ENCODE results near the gene CUX1. TPM values are rescaled to one million over a fixed set of nuclear protein-coding genes. Genes with fewer than 3 reads are reported as not detected.

The CUX1 gene
- polyA plus RNA-seq, 1 experiment, result 29.7 TPM

DNA sequence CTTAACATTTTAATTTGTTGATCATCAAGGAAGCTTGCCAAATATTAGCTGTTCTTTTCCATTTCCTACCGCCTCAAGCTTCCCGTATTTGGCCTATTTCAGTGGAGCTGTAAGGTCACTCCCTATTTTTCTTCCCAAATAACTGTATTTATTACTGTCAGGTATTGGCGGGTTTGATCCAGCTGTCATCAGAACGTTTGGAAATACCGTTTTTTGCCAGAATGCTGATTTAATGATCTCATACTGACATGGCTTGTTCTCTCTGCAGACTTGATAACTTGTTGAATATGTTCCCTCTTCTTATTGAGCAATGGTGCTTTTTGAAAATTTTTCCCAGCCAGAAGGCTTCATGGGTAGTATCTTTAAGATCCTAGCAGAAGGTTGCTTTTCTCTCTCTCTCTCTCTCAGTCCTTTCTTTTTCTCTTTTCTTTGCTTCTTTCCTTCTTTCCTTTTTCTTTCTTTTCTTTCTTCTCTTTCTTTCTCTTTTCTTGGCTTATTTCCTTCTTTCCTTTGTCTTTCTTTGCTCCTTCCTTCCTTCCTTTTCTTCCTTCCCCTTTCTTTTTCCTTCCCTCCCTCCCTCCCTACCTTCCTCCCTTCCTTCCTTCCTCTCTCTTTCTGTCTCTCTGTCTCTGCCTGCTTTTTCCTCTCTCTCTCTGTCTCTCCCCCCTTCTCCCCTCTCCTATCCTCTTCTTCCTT is 42.1 kb downstream of the CUX1 start:
- DNase-seq (ENCODE audit: low read depth, low spot score), result no peak
- no peak for TF ChIP-seq CTCF (IDR thresholded peaks at IDR 0.05; ENCODE audit: low read depth, low read length)
- H3K9me3 ChIP-seq (ENCODE audit: control insufficient read depth, insufficient read depth, low read length), result no peaks in the 10 kb centered on the region; the same call in 1 of the 2 replicates
- H3K27ac ChIP-seq (ENCODE audit: low read depth, low read length), result no peak overlapping the region
- ChIA-PET CTCF (no interaction called here), POLR2A (no interaction called here)
- no peaks in the 10 kb centered on the region for H3K27me3 ChIP-seq (ENCODE audit: control insufficient read depth, insufficient read depth, low read length)
- H3K4me3 ChIP-seq (ENCODE audit: low read depth, low read length), result no peak overlapping the region

DNA sequence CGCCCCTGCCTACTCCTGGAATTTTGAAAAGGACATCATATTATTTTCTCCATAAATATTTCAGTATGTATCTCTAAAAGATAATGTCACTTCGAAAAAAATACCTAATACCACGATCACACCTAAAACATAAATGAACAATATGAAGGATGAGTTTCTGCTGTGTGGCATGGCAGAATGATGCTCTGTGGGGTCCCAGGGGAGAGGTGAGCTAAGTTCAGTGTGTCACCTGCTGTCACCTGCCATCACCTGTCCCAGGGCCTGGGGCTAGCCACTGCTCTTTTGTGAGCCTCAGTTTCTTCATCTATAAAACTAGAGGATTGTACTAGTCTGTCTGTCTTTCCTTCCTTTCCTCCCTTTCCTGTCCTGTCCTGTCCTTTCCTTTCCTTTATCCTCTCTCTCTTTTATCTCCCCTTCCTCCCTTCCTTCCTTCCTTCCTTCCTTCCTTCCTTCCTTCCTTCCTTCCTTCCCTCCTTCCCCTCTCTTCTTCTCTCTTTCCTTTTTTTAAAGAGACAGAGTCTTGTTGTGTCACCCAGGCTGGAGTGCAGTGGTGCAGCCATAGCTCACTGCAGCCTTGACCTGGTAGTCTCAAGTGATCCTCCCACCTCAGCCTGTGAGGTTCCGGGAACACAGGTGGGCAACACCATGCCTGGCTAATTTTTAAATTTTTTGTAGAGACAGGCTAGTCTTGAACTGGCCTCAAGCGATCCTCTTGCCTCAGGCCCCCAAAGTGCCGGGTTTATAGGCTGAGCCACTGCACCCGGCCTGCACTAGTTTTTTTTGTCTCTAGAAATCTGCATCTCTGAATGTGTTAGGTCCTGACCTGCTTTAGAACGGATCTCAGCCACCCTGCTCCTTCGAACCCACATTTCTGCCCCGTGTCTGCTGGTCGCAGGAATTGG is 43.1 kb downstream of the CUX1 start:
- Histone ChIP-seq H3K27ac (ENCODE audit: low read depth, low read length) (no peak overlapping the region), H3K27me3 (ENCODE audit: control insufficient read depth, insufficient read depth, low read length) (no peaks in the 10 kb centered on the region), H3K4me3 (ENCODE audit: low read depth, low read length) (no peak overlapping the region), H3K9me3 (ENCODE audit: control insufficient read depth, insufficient read depth, low read length) (no peaks in the 10 kb centered on the region)
- ChIA-PET CTCF (no interaction called here), POLR2A (no interaction called here)
- TF ChIP-seq CTCF (IDR thresholded peaks at IDR 0.05; ENCODE audit: low read depth, low read length), result no peak
- DNase-seq (ENCODE audit: low read depth, low spot score), result no peak

DNA sequence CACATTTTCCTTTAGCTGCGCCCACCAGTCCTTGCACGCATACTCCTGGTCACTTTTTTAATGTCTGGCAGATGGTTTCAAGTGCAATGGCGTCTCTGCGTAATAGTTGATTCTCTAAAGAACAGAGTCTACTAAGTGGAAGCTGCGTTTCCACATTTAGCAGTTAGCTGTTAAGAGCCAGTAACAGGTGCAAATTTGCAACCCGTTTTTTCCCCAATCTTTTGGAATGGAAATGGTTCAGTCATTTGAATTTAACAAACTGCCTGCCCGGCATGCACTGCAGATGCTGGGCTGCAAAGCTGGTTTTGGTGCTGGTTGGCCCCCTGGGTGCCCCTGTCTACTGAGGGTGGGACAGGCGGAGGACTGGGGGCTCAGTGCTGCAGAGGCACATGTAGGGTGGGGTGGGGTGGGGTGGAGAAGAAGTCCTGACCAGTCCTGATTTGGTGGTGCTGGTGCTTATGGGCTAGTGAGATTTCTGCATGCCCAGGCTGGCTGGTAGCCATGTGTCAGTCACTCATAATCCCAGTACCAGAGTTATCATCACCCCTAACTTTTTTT is 43.9 kb downstream of the CUX1 start:
- Histone ChIP-seq H3K27me3 (ENCODE audit: control insufficient read depth, insufficient read depth, low read length) (no peaks in the 10 kb centered on the region), H3K9me3 (ENCODE audit: control insufficient read depth, insufficient read depth, low read length) (no peaks in the 10 kb centered on the region), H3K27ac (ENCODE audit: low read depth, low read length) (no peak overlapping the region), H3K4me3 (ENCODE audit: low read depth, low read length) (no peak overlapping the region)
- TF ChIP-seq CTCF (IDR thresholded peaks at IDR 0.05; ENCODE audit: low read depth, low read length), result no peak
- POLR2A ChIA-PET, result no interaction called here
- CTCF ChIA-PET, result interaction anchor here (0.6 kb wide), 1 partner anchor 137 kb away, joined by 10 read pairs; no protein-coding TSS in a partner anchor
- no peak for DNase-seq (ENCODE audit: low read depth, low spot score)

GRCh38 chr7:101862280-101863220 is 45.1 kb downstream of the CUX1 start:
- H3K4me3 ChIP-seq (ENCODE audit: low read depth, low read length), result no peak overlapping the region
- H3K27me3 ChIP-seq (ENCODE audit: control insufficient read depth, insufficient read depth, low read length), result no peaks in the 10 kb centered on the region
- no peaks in the 10 kb centered on the region for H3K9me3 ChIP-seq (ENCODE audit: control insufficient read depth, insufficient read depth, low read length)
- POLR2A ChIA-PET, result interaction anchor here (0.7 kb wide), 1 partner anchor 159 kb away, joined by 3 read pairs; no protein-coding TSS in a partner anchor
- no peak overlapping the region for H3K27ac ChIP-seq (ENCODE audit: low read depth, low read length)
- TF ChIP-seq CTCF (IDR thresholded peaks at IDR 0.05; ENCODE audit: low read depth, low read length), result no peak
- CTCF ChIA-PET, result no interaction called here
- DNase-seq (ENCODE audit: low read depth, low spot score), result no peak

All from AG04450 (cell line).